Neural cell (in vitro differentiated cells): ENCODE measurements around the gene SPTBN1. TPM values are rescaled to one million over a fixed set of nuclear protein-coding genes. Genes with fewer than 3 reads are reported as not detected.

Experiments
- H2AFZ ChIP-seq: fragments of 200-600, 300-800 bp; sonication (generic), shearing (Covaris generic); 2 replicates; pipeline ENCODE4 v1.6.0; 2014; ENCODE audit warnings: low read depth, mild to moderate bottlenecking, antibody characterized with exemption, low read length, moderate library complexity
- H3F3A ChIP-seq: fragments of 200-600 bp; shearing (Covaris generic); 2 replicates; pipeline ENCODE4 v1.6.1; 2016; ENCODE audit warnings: mild to moderate bottlenecking, moderate library complexity, mixed read lengths, antibody characterized with exemption, low read length; ENCODE audit not compliant: insufficient read depth, poor library complexity, severe bottlenecking
- H3K27ac ChIP-seq: fragments of 200-600, 300-800 bp; sonication (generic), shearing (Covaris generic); 2 replicates; pipeline ENCODE4 v1.5.1; 2014; ENCODE audit warnings: mild to moderate bottlenecking, low read length, moderate library complexity
- H3K27me3 ChIP-seq: fragments of 300-800, 200-600 bp; sonication (generic), shearing (Covaris generic); 2 replicates; pipeline ENCODE4 v1.6.0; 2014; ENCODE audit warnings: mild to moderate bottlenecking, low read depth, low read length, moderate library complexity; ENCODE audit not compliant: insufficient read depth
- H3K36me3 ChIP-seq: fragments of 300-800, 200-600 bp; sonication (generic), shearing (Covaris generic); 2 replicates; pipeline ENCODE4 v1.5.1; 2014; ENCODE audit warnings: mild to moderate bottlenecking, antibody characterized with exemption, low read length, moderate library complexity; ENCODE audit not compliant: insufficient read depth
- H3K4me2 ChIP-seq: fragments of 300-800, 200-600 bp; sonication (generic), shearing (Covaris generic); 2 replicates; pipeline ENCODE4 v1.6.0; 2014; ENCODE audit warnings: mild to moderate bottlenecking, low read length
- H3K4me3 ChIP-seq: fragments of 300-800, 200-600 bp; sonication (generic), shearing (Covaris generic); 2 replicates; pipeline ENCODE4 v1.5.1; 2014; ENCODE audit warnings: mild to moderate bottlenecking, low read length, moderate library complexity
- H3K79me2 ChIP-seq: fragments of 200-600 bp; shearing (Covaris generic); replicated peaks from 2 replicates; pipeline ENCODE4 v1.6.0; 2014; ENCODE audit warnings: mild to moderate bottlenecking, low read length, moderate library complexity; ENCODE audit not compliant: insufficient read depth
- H3K9ac ChIP-seq: fragments of 300-800, 200-600 bp; sonication (generic), shearing (Covaris generic); 2 replicates; pipeline ENCODE4 v1.6.1; 2016; ENCODE audit warnings: mild to moderate bottlenecking, low read length, mixed read lengths
- H3K9me2 ChIP-seq: fragments of 200-600 bp; shearing (Covaris generic); 2 replicates; pipeline ENCODE4 v1.6.1; 2016; ENCODE audit warnings: mild to moderate bottlenecking, low read length, mixed read lengths; ENCODE audit not compliant: insufficient read depth
- H3K9me3 ChIP-seq: fragments of 200-600, 300-800 bp; sonication (generic), shearing (Covaris generic); 2 replicates; pipeline ENCODE4 v1.6.1; 2016; ENCODE audit warnings: mild to moderate bottlenecking, mixed run types, low read length, moderate library complexity, mixed read lengths
- H4K20me1 ChIP-seq: fragments of 200-600 bp; shearing (Covaris generic); 2 replicates; pipeline ENCODE4 v1.6.1; 2016; ENCODE audit warnings: mild to moderate bottlenecking, mixed run types; ENCODE audit not compliant: insufficient read depth
- CTCF ChIP-seq: fragments of 450-650 bp; IDR thresholded peaks from 2 replicates; pipeline ENCODE4 v1.5.1; 2014; ENCODE audit warnings: antibody characterized with exemption, mild to moderate bottlenecking, moderate library complexity; ENCODE audit not compliant: poor library complexity, severe bottlenecking
- EP300 ChIP-seq: fragments of 450-650 bp; conservative IDR thresholded peaks from 2 replicates; pipeline ENCODE4 v1.6.1; 2014; ENCODE audit warnings: antibody characterized with exemption, mild to moderate bottlenecking, moderate library complexity; ENCODE audit not compliant: poor library complexity, severe bottlenecking
- EZH2 ChIP-seq: fragments of 200-600, 300-800 bp; shearing (Covaris generic), sonication (generic); IDR thresholded peaks from 2 replicates; pipeline ENCODE4 v1.6.1; 2014; ENCODE audit warnings: antibody characterized with exemption, low read length, borderline replicate concordance, mild to moderate bottlenecking; ENCODE audit not compliant: insufficient read depth, poor library complexity, severe bottlenecking
- MXI1 ChIP-seq: fragments of 450-650 bp; conservative IDR thresholded peaks from 2 replicates; pipeline ENCODE4 v1.6.1; 2014; ENCODE audit warnings: antibody characterized with exemption, mild to moderate bottlenecking; ENCODE audit not compliant: poor library complexity, severe bottlenecking
- POLR2AphosphoS5 ChIP-seq: IDR thresholded peaks from 2 replicates; pipeline ENCODE4 v1.6.1; 2012
- RAD21 ChIP-seq: fragments of 450-650 bp; conservative IDR thresholded peaks from 2 replicates; pipeline ENCODE4 v1.6.1; 2014; ENCODE audit warnings: antibody characterized with exemption, mild to moderate bottlenecking, moderate library complexity
- SMC3 ChIP-seq: fragments of 450-650 bp; conservative IDR thresholded peaks from 2 replicates; pipeline ENCODE4 v1.6.1; 2014; ENCODE audit warnings: antibody characterized with exemption, mild to moderate bottlenecking, moderate library complexity; ENCODE audit not compliant: poor library complexity
- TAF1 ChIP-seq: IDR thresholded peaks from 2 replicates; pipeline ENCODE4 v1.6.1; 2012; ENCODE audit warnings: low read depth
- polyA plus RNA-seq: library from polyadenylated mRNA; depleted of rRNA; stranded (reverse); fragments of >200 nt; gene quantifications from 2 replicates; pipeline ENCODE4 v1.2.3, GENCODE V29; 2014
- TF ChIP-seq, protein P1 (sequence below): IDR thresholded peaks from 2 replicates; pipeline ENCODE4 v1.6.1; 2012; ENCODE audit warnings: borderline replicate concordance

Gene SPTBN1
- polyA plus RNA-seq, 1 donor from 2014 or later = 92.1 TPM

DNA sequence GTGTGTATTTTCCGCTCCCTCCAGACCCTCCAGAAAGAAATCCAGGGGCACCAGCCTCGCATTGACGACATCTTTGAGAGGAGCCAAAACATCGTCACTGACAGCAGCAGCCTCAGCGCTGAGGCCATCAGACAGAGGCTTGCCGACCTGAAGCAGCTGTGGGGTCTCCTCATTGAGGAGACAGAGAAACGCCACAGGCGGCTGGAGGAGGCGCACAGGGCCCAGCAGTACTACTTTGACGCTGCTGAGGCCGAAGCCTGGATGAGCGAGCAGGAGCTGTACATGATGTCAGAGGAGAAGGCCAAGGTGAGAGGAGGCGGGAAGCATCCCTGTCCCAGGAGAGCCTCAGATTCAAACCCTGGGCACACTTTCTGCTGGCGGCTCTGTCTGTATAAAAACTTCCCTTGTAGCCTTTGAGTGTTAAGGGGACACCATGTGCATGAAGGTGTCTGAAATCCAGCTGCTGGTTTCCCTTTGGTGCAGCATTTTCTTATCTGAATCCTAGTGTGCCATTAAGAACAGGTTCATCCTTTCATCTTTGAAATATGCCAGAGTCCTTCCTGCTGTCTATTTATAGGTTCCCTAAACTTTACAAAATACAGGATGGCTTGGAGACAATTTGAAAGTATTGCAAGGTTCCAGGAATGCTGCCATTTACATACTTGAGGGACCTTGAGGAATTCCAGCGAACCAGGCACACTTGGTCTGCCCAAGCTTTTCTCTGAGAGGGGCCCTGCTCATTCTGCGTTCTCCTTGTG, 190.2 kb downstream of the SPTBN1 start:
- no peaks in the 10 kb centered on the region for H3K27me3 ChIP-seq
- no peaks in the 10 kb centered on the region for H3K9me3 ChIP-seq
- no peaks in the 10 kb centered on the region for H3F3A ChIP-seq
- H3K27ac ChIP-seq = no peak overlapping the region
- H3K9me2 ChIP-seq = no peaks in the 10 kb centered on the region
- H3K4me3 ChIP-seq = no peak overlapping the region
- H3K9ac ChIP-seq = no peak overlapping the region
- H2AFZ ChIP-seq = no peak overlapping the region
- no peak overlapping the region for H3K4me2 ChIP-seq
- peaks cover 28% of the 10 kb centered on the region for H3K36me3 ChIP-seq
- TF ChIP-seq CTCF = no peak
- TF ChIP-seq SMC3 = no peak
- TF ChIP-seq, protein P1, sequence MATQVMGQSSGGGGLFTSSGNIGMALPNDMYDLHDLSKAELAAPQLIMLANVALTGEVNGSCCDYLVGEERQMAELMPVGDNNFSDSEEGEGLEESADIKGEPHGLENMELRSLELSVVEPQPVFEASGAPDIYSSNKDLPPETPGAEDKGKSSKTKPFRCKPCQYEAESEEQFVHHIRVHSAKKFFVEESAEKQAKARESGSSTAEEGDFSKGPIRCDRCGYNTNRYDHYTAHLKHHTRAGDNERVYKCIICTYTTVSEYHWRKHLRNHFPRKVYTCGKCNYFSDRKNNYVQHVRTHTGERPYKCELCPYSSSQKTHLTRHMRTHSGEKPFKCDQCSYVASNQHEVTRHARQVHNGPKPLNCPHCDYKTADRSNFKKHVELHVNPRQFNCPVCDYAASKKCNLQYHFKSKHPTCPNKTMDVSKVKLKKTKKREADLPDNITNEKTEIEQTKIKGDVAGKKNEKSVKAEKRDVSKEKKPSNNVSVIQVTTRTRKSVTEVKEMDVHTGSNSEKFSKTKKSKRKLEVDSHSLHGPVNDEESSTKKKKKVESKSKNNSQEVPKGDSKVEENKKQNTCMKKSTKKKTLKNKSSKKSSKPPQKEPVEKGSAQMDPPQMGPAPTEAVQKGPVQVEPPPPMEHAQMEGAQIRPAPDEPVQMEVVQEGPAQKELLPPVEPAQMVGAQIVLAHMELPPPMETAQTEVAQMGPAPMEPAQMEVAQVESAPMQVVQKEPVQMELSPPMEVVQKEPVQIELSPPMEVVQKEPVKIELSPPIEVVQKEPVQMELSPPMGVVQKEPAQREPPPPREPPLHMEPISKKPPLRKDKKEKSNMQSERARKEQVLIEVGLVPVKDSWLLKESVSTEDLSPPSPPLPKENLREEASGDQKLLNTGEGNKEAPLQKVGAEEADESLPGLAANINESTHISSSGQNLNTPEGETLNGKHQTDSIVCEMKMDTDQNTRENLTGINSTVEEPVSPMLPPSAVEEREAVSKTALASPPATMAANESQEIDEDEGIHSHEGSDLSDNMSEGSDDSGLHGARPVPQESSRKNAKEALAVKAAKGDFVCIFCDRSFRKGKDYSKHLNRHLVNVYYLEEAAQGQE = no peak
- TF ChIP-seq EP300 = no peak
- no peak for TF ChIP-seq POLR2AphosphoS5
- no peak for TF ChIP-seq MXI1
- no peak for TF ChIP-seq EZH2
- TF ChIP-seq TAF1 = no peak
- no peak for TF ChIP-seq RAD21
- H3K79me2 ChIP-seq = no peaks in the 10 kb centered on the region
- no peaks in the 10 kb centered on the region for H4K20me1 ChIP-seq

DNA sequence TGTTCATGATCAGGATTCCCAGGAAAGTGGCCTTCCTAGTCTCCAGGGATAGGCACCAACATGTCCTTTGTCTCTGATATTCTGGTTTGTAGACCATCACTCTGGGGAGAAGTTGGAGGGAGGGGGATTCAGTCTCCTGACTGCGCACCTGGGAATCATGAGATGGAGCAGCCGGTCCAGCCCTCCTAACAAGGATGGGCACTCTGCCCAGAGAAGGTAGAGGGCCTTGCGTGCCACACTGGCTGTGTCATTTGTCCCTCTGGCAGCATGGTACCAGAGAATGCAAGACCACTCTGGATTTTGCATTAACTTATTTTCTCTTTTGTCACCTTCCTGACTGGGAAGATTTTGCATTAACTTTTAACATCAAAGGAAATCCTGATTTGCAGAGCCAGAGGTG, 192.1 kb downstream of the SPTBN1 start:
- Histone ChIP-seq H3K27ac (no peak overlapping the region), H3K79me2 (no peaks in the 10 kb centered on the region), H3K36me3 (peaks cover 35% of the 10 kb centered on the region), H3K4me3 (no peak overlapping the region), H3K9ac (no peak overlapping the region), H3F3A (no peaks in the 10 kb centered on the region), H3K9me2 (no peaks in the 10 kb centered on the region), H2AFZ (no peak overlapping the region), H3K4me2 (no peak overlapping the region), H3K27me3 (no peaks in the 10 kb centered on the region), H3K9me3 (no peaks in the 10 kb centered on the region), H4K20me1 (no peaks in the 10 kb centered on the region)
- no peak for TF ChIP-seq EP300
- TF ChIP-seq TAF1 = no peak
- no peak for TF ChIP-seq CTCF
- TF ChIP-seq MXI1 = no peak
